Gastrocnemius medialis (tissue), 4 donors: Measurements from ENCODE around the gene SLC22A12. TPM values are rescaled to one million over a fixed set of nuclear protein-coding genes. Genes with fewer than 3 reads are reported as not detected.

Experiments
- ATAC-seq, 2 donors: fragments of 150-250 bp; one replicate each; pipeline ENCODE4 v1.9.1; 2016
- DNase-seq, 2 donors: peaks; one replicate each; pipeline ENCODE4 v3.0.0-alpha.2; 2019
- H3K27ac ChIP-seq, 4 donors: fragments of 200-600 bp; sonication (generic); 1 replicate in 1 of 4; 2 replicates in 3 of 4; pipeline ENCODE4 v1.5.1; 2016 to 2018; ENCODE audit warnings: mild to moderate bottlenecking in 2 of 4, moderate library complexity in 1 of 4
- H3K27me3 ChIP-seq, 3 donors: fragments of 200-600 bp; sonication (generic) in 2 of 3; 1 replicate in 1 of 3; 2 replicates in 2 of 3; pipeline versions ENCODE4 v1.5.1 to v1.6.0; 2016 to 2019; ENCODE audit warnings: mild to moderate bottlenecking in 1 of 3, moderate library complexity in 1 of 3
- H3K36me3 ChIP-seq, 2 donors: fragments of 200-600 bp; sonication (generic) in 1 of 2; one replicate each; pipeline ENCODE4 v1.5.1; 2017 to 2018
- H3K4me1 ChIP-seq, 2 donors: fragments of 200-600 bp; sonication (generic) in 1 of 2; one replicate each; pipeline ENCODE4 v1.5.1; 2016 to 2017; ENCODE audit warnings: mild to moderate bottlenecking in 2 of 2
- H3K4me3 ChIP-seq, 4 donors: fragments of 200-600 bp; sonication (generic) in 3 of 4; 1 replicate in 1 of 4; 2 replicates in 3 of 4; pipeline ENCODE4 v1.5.1; 2016 to 2019; ENCODE audit warnings: mild to moderate bottlenecking in 2 of 4
- H3K9me3 ChIP-seq, 3 donors: fragments of 200-600 bp; sonication (generic) in 2 of 3; 1 replicate in 1 of 3; 2 replicates in 2 of 3; pipeline ENCODE4 v1.5.1; 2016 to 2019
- CTCF ChIP-seq, 5 experiments: fragments of 450-650 bp in 3 of 5; fragments of 200-600 bp in 2 of 5; sonication (generic) in 2 of 5; IDR thresholded peaks in 4 of 5; conservative IDR thresholded peaks in 1 of 5; 1 replicate in 4 of 5; 2 replicates in 1 of 5; pipeline ENCODE4 v1.5.1; 2016 to 2019; ENCODE audit warnings: antibody characterized with exemption in 5 of 5, mild to moderate bottlenecking in 3 of 5, moderate library complexity in 3 of 5
- POLR2A ChIP-seq, 2 donors: fragments of 450-650 bp; IDR thresholded peaks; one replicate each; pipeline ENCODE4 v1.6.1; 2017; ENCODE audit warnings: antibody characterized with exemption in 2 of 2, mild to moderate bottlenecking in 2 of 2, moderate library complexity in 2 of 2
- in situ Hi-C, 4 donors: fragments of 200-750 bp; cut with MboI; loops; one replicate each; pipeline versions ENCODE4 v1.15.0 to v1.8.0; 2017; ENCODE audit warnings: low sequenced_read_pairs in 4 of 4
- intact Hi-C: fragments of 100-400 bp; cut with DNase I; formaldehyde crosslinking; loops from one replicate; pipeline ENCODE4 v1.15.1; 2023; ENCODE audit warnings: low total_unique reads
- total RNA-seq, 4 donors: library from RNA; depleted of rRNA; stranded (reverse); fragments of >200 nt; gene quantifications; one replicate each; pipeline versions ENCODE4 v1.1.0 to v1.2.3, GENCODE V29; 2016

Gene SLC22A12
- total RNA-seq, 4 donors from 2014 or later: not detected

- intact Hi-C loops: no loop called here
- peaks cover 13 to 20% (median 20%) of the 10 kb centered on the region in 3 donors for H3K27me3 ChIP-seq
- no peaks in the 10 kb centered on the region for H3K36me3 ChIP-seq
- no peak for ATAC-seq
- in situ Hi-C loops: no loop called here
- TF ChIP-seq POLR2A (IDR thresholded peaks at IDR 0.05) (no peak), CTCF (IDR thresholded peaks at IDR 0.05 in 4 of 5, conservative IDR thresholded peaks at IDR 0.05 in 1 of 5) (no peak)
- H3K4me1 ChIP-seq: no peaks in the 10 kb centered on the region
- H3K9me3 ChIP-seq: no peaks in the 10 kb centered on the region
- DNase-seq: no peak
- H3K4me3 ChIP-seq: no peak overlapping the region
- no peak overlapping the region for H3K27ac ChIP-seq
Measured at GRCh38 chr11:64647019-64647779, 56.2 kb downstream of the SLC22A12 start.

- Histone ChIP-seq H3K27ac (no peak overlapping the region), H3K9me3 (no peaks in the 10 kb centered on the region), H3K36me3 (no peaks in the 10 kb centered on the region), H3K4me3 (no peak overlapping the region), H3K27me3 (peaks cover 8 to 10% (median 9%) of the 10 kb centered on the region in 3 donors), H3K4me1 (peaks cover 0 to 3% of the 10 kb centered on the region in 2 donors)
- no peak for TF ChIP-seq POLR2A (IDR thresholded peaks at IDR 0.05)
- no peak for TF ChIP-seq CTCF (IDR thresholded peaks at IDR 0.05 in 4 of 5, conservative IDR thresholded peaks at IDR 0.05 in 1 of 5)
- ATAC-seq (no peak), DNase-seq (no peak)
- in situ Hi-C loops (no loop called here), intact Hi-C loops (no loop called here)
Measured at GRCh38 chr11:64648551-64648950, 57.5 kb downstream of the SLC22A12 start.

GRCh38 chr11:64649291-64649697 lies 58.3 kb downstream of the SLC22A12 start:
- Histone ChIP-seq H3K27ac (no peak overlapping the region), H3K4me1 (peaks cover 0 to 3% of the 10 kb centered on the region in 2 donors), H3K36me3 (no peaks in the 10 kb centered on the region), H3K9me3 (no peaks in the 10 kb centered on the region), H3K4me3 (no peak overlapping the region), H3K27me3 (peaks cover 1 to 3% (median 3%) of the 10 kb centered on the region in 3 donors)
- intact Hi-C loops: no loop called here
- DNase-seq (no peak), ATAC-seq (no peak)
- TF ChIP-seq CTCF (IDR thresholded peaks at IDR 0.05 in 4 of 5, conservative IDR thresholded peaks at IDR 0.05 in 1 of 5): no peak
- TF ChIP-seq POLR2A (IDR thresholded peaks at IDR 0.05): no peak
- in situ Hi-C loops: no loop called here

- Histone ChIP-seq H3K4me3 (no peak overlapping the region), H3K27ac (no peak overlapping the region), H3K36me3 (no peaks in the 10 kb centered on the region), H3K9me3 (no peaks in the 10 kb centered on the region), H3K4me1 (peaks cover 0 to 3% of the 10 kb centered on the region in 2 donors), H3K27me3 (no peaks in the 10 kb centered on the region)
- in situ Hi-C loops: no loop called here
- TF ChIP-seq POLR2A (IDR thresholded peaks at IDR 0.05) (no peak), CTCF (IDR thresholded peaks at IDR 0.05 in 4 of 5, conservative IDR thresholded peaks at IDR 0.05 in 1 of 5) (peak in 1 of 5 experiments; percentile 34)
- intact Hi-C loops: no loop called here
- no peak for ATAC-seq
- DNase-seq: no peak
Measured at GRCh38 chr11:64650923-64651523, 60.0 kb downstream of the SLC22A12 start.

Other genes starting within 250 kb of the SLC22A12 start
- gene RPS6KA4, start 232.1 kb upstream of the SLC22A12 start, total RNA-seq: 10 to 100 TPM; 16.6 to 27.0 (median 17.2) TPM
- gene SLC22A11, start 35.3 kb upstream of the SLC22A12 start, total RNA-seq: not detected
- gene NRXN2, start 132.0 kb downstream of the SLC22A12 start, total RNA-seq: 1 to 10 TPM in 2 of 4 donors, under 1 TPM in 2; 0.15 to 6.2 (median 1.8) TPM
- 10 to 100 TPM in 1 of 4 donors, 1 to 10 TPM in 3; 2.9 to 10.9 (median 7.1) TPM for gene RASGRP2, start 152.9 kb downstream of the SLC22A12 start, total RNA-seq
- gene PYGM, start 168.8 kb downstream of the SLC22A12 start, total RNA-seq: 1,000 to 10,000 TPM in 3 of 4 donors, 100 to 1,000 TPM in 1; 881 to 2,858 (median 1,836) TPM
- 100 to 1,000 TPM; 171 to 249 (median 193) TPM for gene SF1, start 187.3 kb downstream of the SLC22A12 start, total RNA-seq
- 10 to 100 TPM in 1 of 4 donors, 1 to 10 TPM in 3; 4.3 to 14.8 (median 6.2) TPM for gene MAP4K2, start 212.0 kb downstream of the SLC22A12 start, total RNA-seq
- gene MEN1, start 219.3 kb downstream of the SLC22A12 start, total RNA-seq: 10 to 100 TPM in 2 of 4 donors, 1 to 10 TPM in 2; 7.4 to 12.2 (median 9.8) TPM